ENCODE measurements around the gene GNAS. TPM values are rescaled to one million over a fixed set of nuclear protein-coding genes. Genes with fewer than 3 reads are reported as not detected.

The GNAS gene
- total RNA-seq, 2 donors from 2014 or later, result 1,246 to 1,267 TPM

GRCh38 chr20:58855506-58856389 lies 3.2 kb downstream of the GNAS start:
- H3K4me1 Mint-ChIP-seq, result peaks cover 2% of the 10 kb centered on the region
- Histone ChIP-seq H3K9me3 (ENCODE audit: control insufficient read depth, low read length) (no peaks in the 10 kb centered on the region), H3K36me3 (ENCODE audit: control insufficient read depth, insufficient read depth, low read length) (no peaks in the 10 kb centered on the region), H3K4me3 (ENCODE audit: low read length) (no peak overlapping the region), H3K27ac (ENCODE audit: low read depth, low read length) (no peak overlapping the region), H3K27me3 (ENCODE audit: control insufficient read depth, insufficient read depth, low read length, poor library complexity, severe bottlenecking) (peaks cover 81% of the 10 kb centered on the region), H3K4me1 (ENCODE audit: control insufficient read depth, insufficient read depth, low read length) (no peaks in the 10 kb centered on the region), H3K9ac (ENCODE audit: extremely low read depth, low read length, poor library complexity, severe bottlenecking) (no peak overlapping the region)
- H3K4me3 Mint-ChIP-seq, result peak overlapping the region; percentile 40
- no peak overlapping the region for H3K27ac Mint-ChIP-seq
- H3K9me3 Mint-ChIP-seq, result peaks cover 3% of the 10 kb centered on the region
- H3K36me3 Mint-ChIP-seq (ENCODE audit: low read depth), result no peaks in the 10 kb centered on the region
- TF ChIP-seq CTCF (conservative IDR thresholded peaks at IDR 0.05), result no peak
- 49 to 67% methylated on average over 33 to 57 of the region's 57 CpGs for WGBS, 2 experiments (ENCODE audit: insufficient coverage in 1 of 2, insufficient read length in 1 of 2)
- peak; percentile 46 for DNase-seq
- peaks cover 87% of the 10 kb centered on the region for H3K27me3 Mint-ChIP-seq (ENCODE audit: insufficient read depth)

DNA sequence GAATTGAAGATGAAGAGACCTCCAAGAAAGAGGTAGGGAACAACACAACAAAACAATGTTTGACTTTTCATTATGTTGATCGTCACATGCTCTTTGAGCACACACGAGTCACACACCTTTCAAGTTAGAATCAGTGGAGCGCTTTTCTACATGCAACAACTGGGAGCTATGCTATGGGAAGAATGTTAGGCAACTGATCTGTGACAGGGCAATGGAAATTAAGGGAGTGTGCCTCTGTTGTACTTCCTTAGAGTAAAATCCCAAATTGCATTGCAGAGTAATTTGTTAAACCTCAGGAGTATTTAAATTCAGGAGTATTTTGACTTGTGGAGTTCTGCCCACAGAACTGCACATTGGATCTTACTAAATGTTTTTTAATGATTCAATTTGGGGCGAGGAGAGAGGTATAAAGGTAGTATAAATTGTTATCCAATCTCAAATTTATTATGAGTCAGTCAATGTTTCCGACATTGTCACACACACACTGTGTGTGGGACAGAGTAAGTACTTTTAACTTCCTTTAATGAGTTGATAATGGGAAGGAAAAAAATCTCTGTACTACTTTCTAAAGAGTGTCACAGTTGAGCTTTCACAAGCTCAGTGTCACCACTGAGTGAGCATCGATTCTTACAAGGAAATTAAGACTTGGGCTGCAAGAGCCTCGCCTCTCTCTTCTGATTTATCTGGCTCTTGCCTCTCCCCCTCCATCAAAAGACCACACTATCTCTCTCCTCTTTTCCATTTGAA lies 10.7 kb downstream of the GNAS start:
- H3K4me3 Mint-ChIP-seq, result no peak overlapping the region
- H3K27ac Mint-ChIP-seq, result no peak overlapping the region
- TF ChIP-seq CTCF (conservative IDR thresholded peaks at IDR 0.05), result no peak
- Histone ChIP-seq H3K9me3 (ENCODE audit: control insufficient read depth, low read length) (no peaks in the 10 kb centered on the region), H3K27me3 (ENCODE audit: control insufficient read depth, insufficient read depth, low read length, poor library complexity, severe bottlenecking) (peaks cover 15% of the 10 kb centered on the region), H3K4me3 (ENCODE audit: low read length) (no peak overlapping the region), H3K36me3 (ENCODE audit: control insufficient read depth, insufficient read depth, low read length) (no peaks in the 10 kb centered on the region), H3K4me1 (ENCODE audit: control insufficient read depth, insufficient read depth, low read length) (no peaks in the 10 kb centered on the region), H3K9ac (ENCODE audit: extremely low read depth, low read length, poor library complexity, severe bottlenecking) (no peak overlapping the region), H3K27ac (ENCODE audit: low read depth, low read length) (no peak overlapping the region)
- H3K9me3 Mint-ChIP-seq, result no peaks in the 10 kb centered on the region
- H3K36me3 Mint-ChIP-seq (ENCODE audit: low read depth), result no peaks in the 10 kb centered on the region
- WGBS, 2 experiments (ENCODE audit: insufficient coverage in 1 of 2, insufficient read length in 1 of 2), result 88 to 93% methylated on average over 6 to 7 of the region's 7 CpGs
- no peaks in the 10 kb centered on the region for H3K4me1 Mint-ChIP-seq
- DNase-seq, result no peak
- peaks cover 23% of the 10 kb centered on the region for H3K27me3 Mint-ChIP-seq (ENCODE audit: insufficient read depth)

GRCh38 chr20:58864346-58864745 lies 11.8 kb downstream of the GNAS start:
- no peaks in the 10 kb centered on the region for H3K9me3 ChIP-seq (ENCODE audit: control insufficient read depth, low read length)
- no peaks in the 10 kb centered on the region for H3K4me1 ChIP-seq (ENCODE audit: control insufficient read depth, insufficient read depth, low read length)
- Mint-ChIP-seq H3K27ac (no peak overlapping the region), H3K36me3 (ENCODE audit: low read depth) (no peaks in the 10 kb centered on the region), H3K4me1 (peaks cover 2% of the 10 kb centered on the region), H3K4me3 (no peak overlapping the region), H3K27me3 (ENCODE audit: insufficient read depth) (peaks cover 12% of the 10 kb centered on the region), H3K9me3 (no peaks in the 10 kb centered on the region)
- H3K4me3 ChIP-seq (ENCODE audit: low read length), result no peak overlapping the region
- H3K9ac ChIP-seq (ENCODE audit: extremely low read depth, low read length, poor library complexity, severe bottlenecking), result no peak overlapping the region
- TF ChIP-seq CTCF (conservative IDR thresholded peaks at IDR 0.05), result peak; percentile 52
- no peak for DNase-seq
- 65 to 69% methylated on average over 2 of the region's 2 CpGs for WGBS, 2 experiments (ENCODE audit: insufficient coverage in 1 of 2, insufficient read length in 1 of 2)
- H3K27me3 ChIP-seq (ENCODE audit: control insufficient read depth, insufficient read depth, low read length, poor library complexity, severe bottlenecking), result peaks cover 5% of the 10 kb centered on the region
- no peaks in the 10 kb centered on the region for H3K36me3 ChIP-seq (ENCODE audit: control insufficient read depth, insufficient read depth, low read length)
- no peak overlapping the region for H3K27ac ChIP-seq (ENCODE audit: low read depth, low read length)
